Measurements from ENCODE around the gene CDH23.
A peak's percentile ranks its signal among the peaks of the same experiment; 100 is the strongest.

Gene CDH23

GRCh38 chr10:71860243-71861029 lies 463.7 kb downstream of the CDH23 start:
- no peaks in the 10 kb centered on the region for H3K36me3 Mint-ChIP-seq (ENCODE audit: low read depth)

GRCh38 chr10:71863203-71863602 lies 466.5 kb downstream of the CDH23 start:
- Mint-ChIP-seq H3K27me3 (no peaks in the 10 kb centered on the region), H3K27ac (no peak overlapping the region), H3K4me1 (ENCODE audit: low read depth) (peaks cover 15% of the 10 kb centered on the region), H3K36me3 (ENCODE audit: low read depth) (no peaks in the 10 kb centered on the region), H3K9me3 (no peaks in the 10 kb centered on the region), H3K4me3 (no peak overlapping the region)
- no peak for DNase-seq

More at GRCh38 chr10:71860243-71861029, 463.7 kb downstream of the CDH23 start:
- Mint-ChIP-seq H3K27ac (peak overlapping the region; percentile 85), H3K27me3 (no peaks in the 10 kb centered on the region), H3K4me1 (ENCODE audit: low read depth) (peaks cover 15% of the 10 kb centered on the region), H3K4me3 (no peak overlapping the region), H3K9me3 (no peaks in the 10 kb centered on the region)
- DNase-seq, result peak; percentile 50

- no peak for DNase-seq
- H3K4me1 Mint-ChIP-seq (ENCODE audit: low read depth), result peaks cover 15% of the 10 kb centered on the region
- no peaks in the 10 kb centered on the region for H3K36me3 Mint-ChIP-seq (ENCODE audit: low read depth)
- no peak overlapping the region for H3K4me3 Mint-ChIP-seq
- no peaks in the 10 kb centered on the region for H3K9me3 Mint-ChIP-seq
- H3K27me3 Mint-ChIP-seq, result no peaks in the 10 kb centered on the region
- no peak overlapping the region for H3K27ac Mint-ChIP-seq
Measured at GRCh38 chr10:71864911-71865361, 468.2 kb downstream of the CDH23 start.
